ENCODE data around the gene RNASE8. TPM values are rescaled to one million over a fixed set of nuclear protein-coding genes. Genes with fewer than 3 reads are reported as not detected.

RNASE8 gene
- total RNA-seq, 1 donor from 2014 or later = not detected

GRCh38 chr14:21042918-21043317 is 14.7 kb upstream of the RNASE8 start:
- no peak overlapping the region for H3K4me3 ChIP-seq
- peak in 1 of 2 donors; percentile 18 for ATAC-seq

GRCh38 chr14:21043387-21043973 is 14.1 kb upstream of the RNASE8 start:
- no peaks in the 10 kb centered on the region for H3K36me3 ChIP-seq
- TF ChIP-seq, protein P1, sequence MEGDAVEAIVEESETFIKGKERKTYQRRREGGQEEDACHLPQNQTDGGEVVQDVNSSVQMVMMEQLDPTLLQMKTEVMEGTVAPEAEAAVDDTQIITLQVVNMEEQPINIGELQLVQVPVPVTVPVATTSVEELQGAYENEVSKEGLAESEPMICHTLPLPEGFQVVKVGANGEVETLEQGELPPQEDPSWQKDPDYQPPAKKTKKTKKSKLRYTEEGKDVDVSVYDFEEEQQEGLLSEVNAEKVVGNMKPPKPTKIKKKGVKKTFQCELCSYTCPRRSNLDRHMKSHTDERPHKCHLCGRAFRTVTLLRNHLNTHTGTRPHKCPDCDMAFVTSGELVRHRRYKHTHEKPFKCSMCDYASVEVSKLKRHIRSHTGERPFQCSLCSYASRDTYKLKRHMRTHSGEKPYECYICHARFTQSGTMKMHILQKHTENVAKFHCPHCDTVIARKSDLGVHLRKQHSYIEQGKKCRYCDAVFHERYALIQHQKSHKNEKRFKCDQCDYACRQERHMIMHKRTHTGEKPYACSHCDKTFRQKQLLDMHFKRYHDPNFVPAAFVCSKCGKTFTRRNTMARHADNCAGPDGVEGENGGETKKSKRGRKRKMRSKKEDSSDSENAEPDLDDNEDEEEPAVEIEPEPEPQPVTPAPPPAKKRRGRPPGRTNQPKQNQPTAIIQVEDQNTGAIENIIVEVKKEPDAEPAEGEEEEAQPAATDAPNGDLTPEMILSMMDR (IDR thresholded peaks at IDR 0.05) = no peak
- H3K27me3 ChIP-seq (ENCODE audit: low read depth) = no peaks in the 10 kb centered on the region
- H3K4me1 ChIP-seq = peaks cover 51% of the 10 kb centered on the region
- peak overlapping the region; percentile 25 for H3K27ac ChIP-seq
- no peaks in the 10 kb centered on the region for H3K9me3 ChIP-seq
- ATAC-seq (no peak), DNase-seq (no peak)
- intact Hi-C loops (cut with DNase I) = no loop called here
- H3K4me3 ChIP-seq = no peak overlapping the region

More at GRCh38 chr14:21042918-21043317, 14.7 kb upstream of the RNASE8 start:
- Histone ChIP-seq H3K4me1 (peaks cover 51% of the 10 kb centered on the region), H3K27me3 (ENCODE audit: low read depth) (no peaks in the 10 kb centered on the region), H3K27ac (peak overlapping the region; percentile 25), H3K9me3 (no peaks in the 10 kb centered on the region), H3K36me3 (no peaks in the 10 kb centered on the region)
- TF ChIP-seq, protein P1 (IDR thresholded peaks at IDR 0.05) = no peak
- no peak for DNase-seq
- intact Hi-C loops (cut with DNase I) = no loop called here

- TF ChIP-seq, protein P1 (IDR thresholded peaks at IDR 0.05) = no peak
- Histone ChIP-seq H3K9me3 (no peaks in the 10 kb centered on the region), H3K4me1 (peaks cover 48% of the 10 kb centered on the region), H3K27me3 (ENCODE audit: low read depth) (no peaks in the 10 kb centered on the region), H3K27ac (peak overlapping the region; percentile 25), H3K36me3 (no peaks in the 10 kb centered on the region), H3K4me3 (no peak overlapping the region)
- intact Hi-C loops (cut with DNase I) = no loop called here
- peak; percentile 29 to 48 for ATAC-seq
- peak; percentile 57 for DNase-seq
Observed at GRCh38 chr14:21043974-21044618, 13.5 kb upstream of the RNASE8 start.

DNA sequence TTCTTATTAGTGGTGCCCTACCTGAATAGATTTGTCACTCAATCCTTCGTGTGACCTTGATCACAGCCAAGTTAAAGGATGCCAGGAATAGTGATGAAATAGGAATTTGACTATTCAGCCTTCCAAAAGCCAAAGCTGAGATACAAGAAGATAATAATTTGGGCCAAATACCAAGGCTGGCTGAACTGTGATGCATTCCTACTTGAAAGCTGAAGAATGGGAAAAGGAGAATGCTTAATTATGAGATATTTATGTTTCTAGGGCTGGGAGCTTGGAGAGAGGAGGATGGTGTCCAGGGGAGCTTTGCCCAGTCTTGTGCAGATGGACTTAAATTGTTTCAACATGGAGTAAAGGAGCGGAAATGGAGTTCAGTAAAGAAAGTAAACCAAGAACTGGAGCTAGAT is 10.2 kb upstream of the RNASE8 start:
- H3K36me3 ChIP-seq = no peaks in the 10 kb centered on the region
- H3K4me3 ChIP-seq = no peak overlapping the region
- DNase-seq (no peak), ATAC-seq (no peak)
- H3K27ac ChIP-seq = peak overlapping the region; percentile 2
- no peaks in the 10 kb centered on the region for H3K9me3 ChIP-seq
- peaks cover 33% of the 10 kb centered on the region for H3K4me1 ChIP-seq
- H3K27me3 ChIP-seq (ENCODE audit: low read depth) = no peaks in the 10 kb centered on the region
- intact Hi-C loops (cut with DNase I) = no loop called here
- TF ChIP-seq, protein P1 (IDR thresholded peaks at IDR 0.05) = no peak

DNA sequence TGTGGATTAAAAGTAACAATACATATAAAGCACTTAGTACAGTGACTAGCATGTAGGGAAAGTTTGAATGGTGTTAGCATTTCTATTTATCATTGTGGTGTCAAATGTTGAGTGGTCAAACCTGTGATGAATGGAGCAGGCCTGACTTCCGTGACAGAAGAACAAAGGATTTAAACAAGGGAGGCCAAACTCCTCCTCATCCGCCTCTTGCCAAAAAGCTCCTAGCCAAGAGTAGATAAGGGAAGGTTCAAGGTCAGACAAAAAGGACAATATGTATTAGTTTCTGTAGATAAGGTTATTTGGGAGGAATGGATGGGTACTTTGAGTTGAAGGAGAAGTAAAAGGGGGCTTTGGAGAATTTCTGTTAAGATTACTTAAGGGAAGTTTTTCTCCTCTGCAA is 9.0 kb upstream of the RNASE8 start:
- H3K9me3 ChIP-seq = no peaks in the 10 kb centered on the region
- H3K27me3 ChIP-seq (ENCODE audit: low read depth) = no peaks in the 10 kb centered on the region
- H3K4me3 ChIP-seq = no peak overlapping the region
- no peaks in the 10 kb centered on the region for H3K36me3 ChIP-seq
- ATAC-seq (no peak), DNase-seq (no peak)
- no peak overlapping the region for H3K27ac ChIP-seq
- peaks cover 22% of the 10 kb centered on the region for H3K4me1 ChIP-seq
- intact Hi-C loops (cut with DNase I) = no loop called here
- TF ChIP-seq, protein P1 (IDR thresholded peaks at IDR 0.05) = no peak
